GM18499 (cell line): ENCODE results near the gene SYT9.
"Not testable (repeated sequence)": the region's sequence is repeated elsewhere in the genome, so short reads cannot be mapped to it uniquely, and the experiment has no call there.

Source experiments
- ATAC-seq: cut with Tn5 transposase; IDR thresholded peaks from one replicate; pipeline ENCODE4 v1.9.1; 2021; ENCODE audit warnings: moderate number of reproducible peaks; ENCODE audit not compliant: insufficient read depth, unreplicated experiment

The SYT9 gene

GRCh38 chr11:7493670-7494069 lies 242.0 kb downstream of the SYT9 start:
- no peak for ATAC-seq

GRCh38 chr11:7494086-7494745 lies 242.5 kb downstream of the SYT9 start:
- ATAC-seq = no peak

- ATAC-seq = peak; percentile 93
Observed at GRCh38 chr11:7495882-7496551, 244.3 kb downstream of the SYT9 start.

- no peak for ATAC-seq
Observed at GRCh38 chr11:7498193-7498592, 246.5 kb downstream of the SYT9 start.

GRCh38 chr11:7499081-7499480 lies 247.4 kb downstream of the SYT9 start:
- ATAC-seq = no peak

GRCh38 chr11:7500251-7500650 lies 248.5 kb downstream of the SYT9 start:
- ATAC-seq = no peak

GRCh38 chr11:7501251-7501650 lies 249.5 kb downstream of the SYT9 start:
- no peak for ATAC-seq

GRCh38 chr11:7501894-7502293 lies 250.2 kb downstream of the SYT9 start:
- ATAC-seq = no peak

- no peak for ATAC-seq
Observed at GRCh38 chr11:7506243-7506642, 254.5 kb downstream of the SYT9 start.

GRCh38 chr11:7508087-7508486 lies 256.4 kb downstream of the SYT9 start:
- no peak for ATAC-seq

- ATAC-seq = no peak
Observed at GRCh38 chr11:7509966-7510365, 258.3 kb downstream of the SYT9 start.

GRCh38 chr11:7511401-7511800 lies 259.7 kb downstream of the SYT9 start:
- ATAC-seq = no peak

GRCh38 chr11:7512525-7513233 lies 261.0 kb downstream of the SYT9 start:
- ATAC-seq = peak; percentile 70

- peak; percentile 36 for ATAC-seq
Observed at GRCh38 chr11:7513234-7514098, 261.8 kb downstream of the SYT9 start, which contains the start of gene PPFIBP2. Gene PPFIBP2, plus strand, starts transcription at chr11:7513999. Its CDS starts 35,477 bp downstream, at chr11:7549476.

GRCh38 chr11:7514099-7514591 lies 262.4 kb downstream of the SYT9 start:
- no peak for ATAC-seq

GRCh38 chr11:7515447-7515886 lies 263.8 kb downstream of the SYT9 start:
- ATAC-seq = no peak

- ATAC-seq = no peak
Observed at GRCh38 chr11:7516475-7516874, 264.8 kb downstream of the SYT9 start.

- not testable (repeated sequence) for ATAC-seq
Observed at GRCh38 chr11:7517743-7518142, 266.0 kb downstream of the SYT9 start.
